Memory B cell (primary cell): Measurements from ENCODE around the gene GPR108.
"Not testable (repeated sequence)": the region's sequence is repeated elsewhere in the genome, so short reads cannot be mapped to it uniquely, and the experiment has no call there.

ENCODE experiments used
- ATAC-seq: fragments of 150-1000 bp; cut with Tn5 transposase; 2 replicates; pipeline ENCODE4 v1.10.0; 2021; ENCODE audit warnings: low read depth, mild to moderate bottlenecking, moderate library complexity
- DNase-seq, 2 donors: peaks; one replicate each; pipeline ENCODE4 v3.0.0; 2022; ENCODE audit warnings: low spot score in 2 of 2
- H3K27ac Mint-ChIP-seq: one replicate; pipeline ENCODE4 v1.8.0; 2022; ENCODE audit warnings: mild to moderate bottlenecking, moderate library complexity, mixed read lengths
- H3K27me3 Mint-ChIP-seq: one replicate; pipeline ENCODE4 v1.8.0; 2022; ENCODE audit warnings: mixed read lengths
- H3K36me3 Mint-ChIP-seq: one replicate; pipeline ENCODE4 v1.8.0; 2022; ENCODE audit warnings: mild to moderate bottlenecking, mixed read lengths
- H3K4me1 Mint-ChIP-seq: one replicate; pipeline ENCODE4 v1.8.0; 2022; ENCODE audit warnings: mixed read lengths
- H3K4me3 Mint-ChIP-seq: one replicate; pipeline ENCODE4 v1.8.0; 2022; ENCODE audit warnings: mild to moderate bottlenecking, moderate library complexity, mixed read lengths
- H3K9me3 Mint-ChIP-seq: one replicate; pipeline ENCODE4 v1.8.0; 2022; ENCODE audit warnings: mixed read lengths

Gene GPR108

DNA sequence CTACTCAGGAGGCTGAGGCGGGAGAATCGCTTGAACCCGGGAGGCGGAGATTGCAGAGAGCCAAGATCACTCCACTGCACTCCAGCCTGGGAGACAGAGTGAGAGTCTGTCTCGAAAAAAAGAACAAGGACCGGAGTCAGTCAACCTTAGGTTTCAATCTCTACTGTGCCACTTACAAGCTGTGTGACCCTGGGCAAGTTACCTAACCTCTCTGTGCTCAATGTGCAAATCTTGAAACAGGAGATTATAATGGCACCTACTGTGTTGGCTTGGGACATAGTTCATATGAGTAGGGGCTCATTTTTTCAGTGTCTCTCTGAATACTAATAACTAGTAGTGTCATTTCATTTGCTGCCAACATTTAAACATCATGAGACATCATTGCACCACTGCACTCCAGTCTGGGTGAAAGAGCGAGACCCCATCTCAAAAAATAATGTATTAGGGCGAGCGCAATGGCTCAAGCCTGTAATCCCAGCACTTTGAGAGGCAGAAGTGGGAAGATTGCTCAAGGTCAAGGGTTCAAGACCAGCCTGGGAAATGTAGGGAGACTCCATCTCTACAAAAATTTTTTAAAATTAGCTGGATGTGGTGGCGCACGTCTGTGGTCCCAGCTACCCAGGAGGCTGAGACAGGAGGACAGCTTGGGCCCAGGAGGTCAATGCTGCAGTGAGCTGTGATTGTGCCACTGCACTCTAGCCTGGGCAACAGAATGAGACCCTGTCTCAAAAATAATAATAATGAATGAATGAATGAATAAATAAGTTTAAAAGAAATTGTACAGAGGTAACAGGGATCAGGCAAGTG lies 22.4 kb downstream of the GPR108 start:
- no peak overlapping the region for H3K27ac Mint-ChIP-seq
- DNase-seq = no peak
- H3K36me3 Mint-ChIP-seq = peaks cover 6% of the 10 kb centered on the region
- H3K27me3 Mint-ChIP-seq = peaks cover 25% of the 10 kb centered on the region
- peaks cover 4% of the 10 kb centered on the region for H3K9me3 Mint-ChIP-seq
- no peak for ATAC-seq
- peaks cover 24% of the 10 kb centered on the region for H3K4me1 Mint-ChIP-seq
- H3K4me3 Mint-ChIP-seq = no peak overlapping the region

DNA sequence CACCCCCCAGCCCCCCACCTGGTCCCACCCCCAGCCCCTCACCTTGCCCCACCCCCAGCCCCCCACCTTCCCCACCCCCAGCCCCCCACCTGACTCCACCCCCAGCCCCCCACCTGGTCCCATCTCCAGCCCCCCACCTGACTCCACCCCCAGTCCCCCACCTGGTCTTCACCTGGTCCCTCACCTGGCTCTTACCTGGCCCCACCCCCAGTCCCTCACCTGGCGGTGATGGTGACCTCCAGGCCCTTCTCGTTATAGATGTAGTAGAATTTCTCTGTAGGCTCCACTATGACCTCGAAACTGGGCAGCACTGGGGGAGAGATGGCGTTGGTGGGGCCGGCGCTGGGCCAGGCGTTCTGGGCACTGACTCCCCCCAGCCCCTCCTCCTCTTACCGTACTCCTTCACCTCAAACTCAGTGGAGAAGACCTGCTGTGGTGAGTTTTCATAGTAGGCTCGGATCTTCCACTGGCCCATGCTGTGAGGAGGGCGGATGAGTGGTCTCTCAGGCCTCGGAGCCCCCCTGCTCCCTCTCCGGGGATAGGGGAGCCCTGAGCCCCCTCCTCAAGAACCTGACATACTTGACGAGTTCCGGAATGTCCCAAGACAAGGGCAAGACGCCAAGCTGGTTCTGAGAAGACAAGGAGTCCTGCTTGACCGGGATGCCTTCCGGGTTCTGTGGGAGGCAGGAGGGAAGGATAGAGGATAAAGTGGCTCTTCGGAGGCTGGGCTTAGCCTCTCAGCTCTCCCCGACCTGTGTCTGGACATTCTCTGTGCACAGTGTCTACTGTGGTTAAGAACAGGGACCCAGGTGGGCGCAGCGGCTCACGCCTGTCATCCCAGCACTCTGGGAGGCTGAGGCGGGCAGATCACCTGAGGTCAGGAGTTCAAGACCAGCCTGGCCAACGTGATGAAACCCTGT lies 23.3 kb downstream of the GPR108 start:
- Mint-ChIP-seq H3K4me3 (no peak overlapping the region), H3K9me3 (peaks cover 4% of the 10 kb centered on the region), H3K27me3 (peaks cover 32% of the 10 kb centered on the region), H3K27ac (no peak overlapping the region), H3K36me3 (peaks cover 8% of the 10 kb centered on the region), H3K4me1 (peaks cover 30% of the 10 kb centered on the region)
- ATAC-seq (no peak), DNase-seq (no peak)

DNA sequence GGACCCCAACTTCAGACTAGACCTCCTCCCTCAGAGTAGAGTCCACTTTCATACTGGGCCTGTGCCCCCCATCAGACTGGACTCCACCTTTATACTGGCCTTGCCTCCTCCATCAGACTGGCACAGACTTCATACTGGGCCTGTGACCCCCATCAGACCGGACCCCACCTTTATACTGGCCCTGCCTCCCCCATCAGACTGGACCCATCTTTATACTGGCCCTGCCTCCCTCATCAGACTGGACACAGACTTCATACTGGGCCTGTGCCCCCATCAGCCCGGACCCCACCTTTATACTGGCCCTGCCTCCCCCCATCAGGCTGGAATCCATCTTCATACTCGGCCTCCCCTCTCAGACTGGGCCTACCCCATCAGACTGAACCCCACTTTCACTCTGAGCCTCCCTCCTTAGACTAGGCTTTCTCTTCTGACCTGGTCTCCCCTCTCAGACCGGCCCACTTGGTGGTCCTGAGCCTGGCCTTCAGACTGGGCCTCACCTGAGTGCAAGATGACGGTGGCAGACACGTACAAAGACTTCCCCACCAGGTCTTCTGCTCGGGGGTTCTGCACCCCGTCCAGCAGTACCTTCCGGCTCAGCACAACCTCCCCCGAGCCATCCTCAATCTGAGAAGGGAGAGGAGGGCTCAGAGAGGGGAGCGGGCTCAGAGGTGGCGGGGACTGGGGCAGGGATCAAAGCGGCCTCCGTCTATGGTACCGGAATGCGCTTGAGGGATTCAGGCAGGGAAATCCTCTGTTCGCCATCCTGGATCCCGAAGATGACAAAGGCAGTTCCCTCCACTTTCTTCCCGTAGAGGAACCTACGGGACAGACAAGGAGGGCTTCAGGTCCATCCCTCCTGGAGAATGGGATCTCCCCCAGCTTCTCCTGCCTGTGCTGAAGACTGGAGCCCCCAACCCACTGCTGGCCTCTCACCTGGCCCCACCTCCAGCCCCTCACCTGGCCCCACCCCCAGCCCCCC lies 24.4 kb downstream of the GPR108 start:
- Mint-ChIP-seq H3K36me3 (peaks cover 8% of the 10 kb centered on the region), H3K27me3 (peaks cover 40% of the 10 kb centered on the region), H3K4me3 (no peak overlapping the region), H3K4me1 (peaks cover 30% of the 10 kb centered on the region), H3K27ac (no peak overlapping the region), H3K9me3 (peaks cover 4% of the 10 kb centered on the region)
- no peak for ATAC-seq
- no peak for DNase-seq

DNA sequence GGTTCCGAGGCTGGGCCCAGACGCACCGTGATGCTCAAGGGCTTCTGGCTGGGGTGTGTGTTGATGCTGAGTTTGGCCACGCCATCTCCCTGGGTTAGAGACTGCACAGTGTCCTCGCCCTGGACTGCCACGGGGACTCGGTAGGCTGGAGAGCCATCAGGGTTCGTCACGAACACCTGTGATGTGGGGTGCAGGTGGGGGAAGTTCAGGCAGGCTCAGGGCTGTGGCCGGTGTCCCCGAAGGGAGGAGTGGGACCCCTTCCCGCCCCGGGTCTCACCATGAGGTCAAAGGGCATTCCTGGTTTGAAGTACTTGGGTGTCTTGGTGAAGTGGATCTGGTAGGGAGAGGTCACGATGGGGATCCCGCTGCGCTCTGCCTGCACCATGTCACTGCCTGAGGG lies 25.1 kb downstream of the GPR108 start:
- Mint-ChIP-seq H3K36me3 (peaks cover 2% of the 10 kb centered on the region), H3K4me1 (peaks cover 23% of the 10 kb centered on the region), H3K27ac (no peak overlapping the region), H3K27me3 (peaks cover 36% of the 10 kb centered on the region), H3K4me3 (no peak overlapping the region), H3K9me3 (no peaks in the 10 kb centered on the region)
- no peak for ATAC-seq
- DNase-seq = no peak

DNA sequence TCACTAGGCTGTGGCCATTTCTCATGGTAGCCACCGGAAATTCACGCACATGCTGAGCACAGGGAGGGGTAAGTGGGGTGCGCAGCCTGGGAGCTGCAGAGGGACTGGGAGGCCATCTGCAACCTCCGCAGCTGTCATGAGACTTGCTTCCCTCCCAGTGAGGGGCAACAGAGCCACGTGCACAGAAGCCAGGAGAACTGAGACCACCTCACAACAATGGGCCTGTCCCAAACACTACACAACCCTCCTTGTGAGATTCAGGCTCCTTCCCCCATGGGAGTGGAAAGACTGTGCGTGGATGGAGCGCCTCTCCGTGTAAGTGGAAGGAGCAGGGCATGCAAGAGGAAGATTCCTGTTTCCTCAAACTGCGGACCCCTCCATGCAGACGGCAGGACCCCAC lies 25.8 kb downstream of the GPR108 start:
- ATAC-seq = no peak
- H3K9me3 Mint-ChIP-seq = no peaks in the 10 kb centered on the region
- H3K36me3 Mint-ChIP-seq = peaks cover 2% of the 10 kb centered on the region
- H3K4me3 Mint-ChIP-seq = no peak overlapping the region
- H3K27me3 Mint-ChIP-seq = peaks cover 34% of the 10 kb centered on the region
- peaks cover 19% of the 10 kb centered on the region for H3K4me1 Mint-ChIP-seq
- H3K27ac Mint-ChIP-seq = no peak overlapping the region
- DNase-seq = no peak

DNA sequence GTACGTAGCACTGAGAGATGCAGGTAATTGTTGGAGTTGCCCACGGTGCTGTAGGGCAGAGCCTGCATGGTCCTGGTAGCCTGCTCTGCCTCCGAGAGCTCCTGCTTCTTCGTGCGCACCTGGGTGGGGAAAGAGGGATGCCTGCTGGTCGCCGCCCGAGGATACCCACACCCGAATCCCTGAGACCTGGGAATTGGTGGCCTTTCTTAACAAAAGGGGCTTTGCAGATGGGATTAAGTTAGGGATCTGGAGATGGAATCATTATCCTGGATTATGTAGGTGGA lies 26.4 kb downstream of the GPR108 start:
- H3K27me3 Mint-ChIP-seq = peaks cover 33% of the 10 kb centered on the region
- H3K36me3 Mint-ChIP-seq = peaks cover 2% of the 10 kb centered on the region
- H3K4me1 Mint-ChIP-seq = peaks cover 18% of the 10 kb centered on the region
- H3K9me3 Mint-ChIP-seq = no peaks in the 10 kb centered on the region
- ATAC-seq (no peak), DNase-seq (no peak)
- no peak overlapping the region for H3K27ac Mint-ChIP-seq
- H3K4me3 Mint-ChIP-seq = no peak overlapping the region

DNA sequence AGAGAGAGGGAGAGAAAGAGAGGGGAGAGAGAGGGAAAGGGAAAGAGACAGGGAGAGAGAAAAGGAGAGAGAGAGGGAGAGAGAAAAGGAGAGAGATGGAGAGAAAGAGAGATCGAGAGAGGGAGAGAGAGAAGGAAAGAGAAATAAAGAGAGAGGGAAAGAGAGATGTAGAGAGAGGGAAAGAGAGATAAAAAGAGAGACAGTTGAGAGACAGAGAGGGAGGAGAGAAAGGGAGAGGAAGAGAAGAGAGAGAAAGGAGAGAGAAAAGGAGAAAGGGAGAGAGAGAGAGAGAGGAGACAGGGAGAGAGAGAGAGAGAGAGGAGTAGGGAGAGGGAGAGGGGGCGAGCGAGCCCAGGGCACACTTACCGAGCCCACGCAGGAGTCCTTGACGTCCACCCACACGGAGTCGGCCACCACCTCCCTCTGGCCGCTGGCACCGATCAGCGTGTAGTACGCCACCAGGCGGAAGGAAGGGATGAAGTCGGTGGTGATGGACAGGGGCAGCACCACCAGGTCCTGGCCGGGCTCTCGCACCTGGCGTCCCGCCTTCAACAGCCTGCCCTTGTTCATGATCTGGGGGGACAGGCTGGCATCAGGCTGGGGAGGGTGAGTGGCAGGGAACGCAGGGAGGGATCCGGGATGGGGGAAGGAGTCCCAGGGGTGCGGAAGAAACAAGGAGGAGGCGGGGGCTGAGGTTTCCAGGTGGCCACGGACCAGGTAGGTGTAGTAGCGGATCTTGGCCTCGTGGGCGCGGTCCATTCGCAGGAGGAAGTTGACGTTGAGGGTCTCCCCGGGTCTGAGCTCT lies 26.9 kb downstream of the GPR108 start:
- no peak for DNase-seq
- ATAC-seq = no peak

DNA sequence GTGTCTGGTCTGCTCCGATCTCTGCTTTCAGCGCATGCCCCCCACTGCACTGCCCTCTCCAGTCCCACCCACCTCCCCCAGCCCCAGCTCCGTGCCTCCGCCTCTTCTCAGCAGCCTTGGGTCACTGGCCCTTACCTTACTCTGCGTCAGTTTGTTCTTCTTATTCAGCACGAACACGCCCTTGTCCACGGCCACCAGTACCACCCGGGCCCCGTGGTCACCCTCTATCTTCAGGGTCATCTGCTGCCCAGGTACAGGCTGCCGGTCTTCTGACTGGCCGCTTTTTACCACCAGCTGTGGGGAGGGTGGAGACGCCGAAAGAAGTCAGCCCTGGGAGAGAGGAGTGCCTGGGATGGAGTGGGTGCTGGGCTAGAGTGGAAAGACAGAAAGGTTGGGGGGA lies 27.8 kb downstream of the GPR108 start:
- Mint-ChIP-seq H3K4me1 (peaks cover 18% of the 10 kb centered on the region), H3K4me3 (no peak overlapping the region), H3K9me3 (no peaks in the 10 kb centered on the region), H3K36me3 (peaks cover 2% of the 10 kb centered on the region), H3K27ac (no peak overlapping the region), H3K27me3 (peaks cover 33% of the 10 kb centered on the region)
- DNase-seq (no peak), ATAC-seq (no peak)

More for the DNA sequence above, 26.9 kb downstream of the GPR108 start:
- Mint-ChIP-seq H3K36me3 (peaks cover 2% of the 10 kb centered on the region), H3K4me3 (no peak overlapping the region), H3K9me3 (no peaks in the 10 kb centered on the region), H3K4me1 (peaks cover 18% of the 10 kb centered on the region), H3K27ac (peak overlapping the region; percentile 4), H3K27me3 (peaks cover 33% of the 10 kb centered on the region)

DNA sequence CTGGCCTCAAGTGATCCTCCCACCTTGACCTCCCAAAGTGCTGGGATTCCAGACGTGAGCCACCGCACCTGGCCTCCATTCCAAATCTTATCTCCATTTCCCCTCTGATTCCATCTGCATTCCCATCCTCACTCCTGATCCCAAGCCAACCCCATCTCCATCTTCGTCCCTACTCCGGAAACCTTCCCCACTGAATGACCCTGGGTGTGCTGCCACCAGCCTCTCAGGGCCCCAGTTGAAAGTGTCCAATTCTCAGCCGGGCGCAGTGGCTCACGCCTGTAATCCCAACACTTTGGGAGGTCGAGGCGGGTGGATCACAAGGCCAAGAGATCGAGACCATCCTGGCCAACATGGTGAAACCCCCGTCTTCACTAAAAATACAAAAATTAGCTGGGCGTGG lies 28.5 kb downstream of the GPR108 start:
- not testable (repeated sequence) for H3K27ac Mint-ChIP-seq, DNase-seq, H3K36me3 Mint-ChIP-seq, H3K9me3 Mint-ChIP-seq, ATAC-seq, H3K4me3 Mint-ChIP-seq
- peaks cover 33% of the 10 kb centered on the region for H3K27me3 Mint-ChIP-seq
- peaks cover 18% of the 10 kb centered on the region for H3K4me1 Mint-ChIP-seq

DNA sequence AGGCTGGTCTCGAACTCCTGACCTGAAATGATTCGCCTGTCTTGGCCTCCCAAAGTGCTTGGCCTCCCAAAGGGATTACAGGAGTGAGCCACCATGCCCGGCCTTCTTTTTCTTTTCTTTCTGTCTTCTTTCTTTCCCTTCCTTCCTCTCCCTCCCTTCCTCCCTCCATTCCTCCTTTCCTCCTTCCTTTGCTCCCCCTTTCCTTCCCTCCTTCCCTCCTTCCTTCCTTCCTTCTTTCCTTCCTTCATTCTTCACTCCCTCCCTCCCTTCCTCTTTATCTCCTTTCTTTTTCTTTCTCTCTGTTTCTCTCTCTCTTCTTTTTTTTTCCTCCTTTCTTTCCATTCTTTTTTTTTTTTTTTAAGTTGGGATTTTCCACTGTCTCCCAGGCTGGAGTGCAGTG lies 29.0 kb downstream of the GPR108 start:
- Mint-ChIP-seq H3K4me3 (no peak overlapping the region), H3K27me3 (peaks cover 33% of the 10 kb centered on the region), H3K27ac (no peak overlapping the region), H3K36me3 (peaks cover 2% of the 10 kb centered on the region), H3K4me1 (peaks cover 18% of the 10 kb centered on the region), H3K9me3 (no peaks in the 10 kb centered on the region)
- ATAC-seq (no peak), DNase-seq (no peak)

DNA sequence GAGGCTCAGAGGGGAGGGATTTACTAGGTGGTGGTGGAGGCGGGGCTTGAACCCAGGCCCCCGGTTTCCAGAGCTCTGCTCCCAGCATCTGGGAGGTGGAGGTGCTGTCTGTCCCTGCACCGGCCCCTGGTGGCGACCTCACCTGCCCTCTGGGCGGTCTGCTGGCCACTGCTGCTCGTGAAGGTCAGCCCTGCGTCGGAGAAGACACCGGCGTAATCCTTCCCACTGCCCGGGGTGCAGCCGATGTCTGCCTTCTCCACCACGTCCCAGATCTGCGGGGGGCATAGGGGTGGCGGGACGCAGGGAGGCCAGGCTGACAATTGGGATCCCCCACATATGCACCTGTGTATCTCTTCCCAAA lies 29.7 kb downstream of the GPR108 start:
- H3K27me3 Mint-ChIP-seq = peaks cover 30% of the 10 kb centered on the region
- H3K27ac Mint-ChIP-seq = no peak overlapping the region
- DNase-seq = no peak
- peaks cover 2% of the 10 kb centered on the region for H3K36me3 Mint-ChIP-seq
- no peaks in the 10 kb centered on the region for H3K9me3 Mint-ChIP-seq
- H3K4me1 Mint-ChIP-seq = peaks cover 18% of the 10 kb centered on the region
- H3K4me3 Mint-ChIP-seq = no peak overlapping the region
- ATAC-seq = no peak

DNA sequence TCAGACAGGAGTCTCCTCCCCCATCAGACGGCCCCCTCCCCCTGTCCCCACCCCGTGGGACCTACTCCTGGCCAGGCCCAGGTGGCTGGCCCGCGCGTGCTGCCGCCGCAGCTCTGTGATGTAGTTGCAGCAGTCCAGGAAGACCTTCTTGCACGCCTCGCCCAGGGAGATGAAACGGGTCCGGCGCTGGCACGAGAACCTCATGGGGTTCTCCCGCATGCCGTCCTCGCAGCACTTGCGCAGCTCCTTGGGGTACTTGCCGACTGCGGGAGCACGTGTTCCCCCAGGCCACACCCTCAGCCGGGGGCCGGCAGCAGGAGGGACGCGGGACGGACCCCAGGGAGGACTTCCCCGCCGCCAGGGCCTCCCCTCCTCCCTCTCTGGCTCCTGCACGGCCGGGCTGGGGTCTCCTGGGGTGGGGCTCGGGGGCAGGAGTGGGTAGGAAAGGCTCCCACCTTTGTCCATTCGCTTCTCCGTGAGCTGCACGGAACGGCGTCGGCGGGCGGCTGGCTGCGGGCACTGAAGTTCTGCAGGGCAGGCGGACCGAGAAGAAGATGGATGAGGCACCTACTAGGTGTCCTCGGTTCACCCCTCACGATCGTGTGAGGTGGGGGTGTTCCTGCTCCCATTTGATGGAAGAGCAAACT lies 30.2 kb downstream of the GPR108 start:
- peaks cover 18% of the 10 kb centered on the region for H3K4me1 Mint-ChIP-seq
- H3K27me3 Mint-ChIP-seq = peaks cover 28% of the 10 kb centered on the region
- ATAC-seq = no peak
- H3K9me3 Mint-ChIP-seq = no peaks in the 10 kb centered on the region
- peaks cover 2% of the 10 kb centered on the region for H3K36me3 Mint-ChIP-seq
- no peak overlapping the region for H3K27ac Mint-ChIP-seq
- no peak for DNase-seq
- H3K4me3 Mint-ChIP-seq = no peak overlapping the region

DNA sequence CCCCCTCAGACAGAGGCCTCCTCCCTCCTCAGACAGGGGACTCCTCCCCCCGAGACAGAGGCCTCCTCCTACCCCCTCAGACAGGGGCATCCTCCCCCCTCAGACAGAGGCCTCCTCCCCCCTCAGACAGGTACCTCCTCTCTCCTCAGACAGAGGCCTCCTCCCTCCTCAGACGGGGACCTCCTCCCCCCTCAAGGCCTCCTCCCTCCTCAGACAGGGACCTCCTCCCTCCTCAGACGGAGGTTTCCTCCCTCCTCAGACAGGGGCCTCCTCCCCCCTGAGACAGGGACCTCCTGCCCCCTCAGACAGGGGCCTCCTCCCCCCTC lies 30.8 kb downstream of the GPR108 start:
- H3K36me3 Mint-ChIP-seq = peaks cover 2% of the 10 kb centered on the region
- H3K4me3 Mint-ChIP-seq = no peak overlapping the region
- H3K4me1 Mint-ChIP-seq = peaks cover 18% of the 10 kb centered on the region
- ATAC-seq (no peak), DNase-seq (no peak)
- H3K9me3 Mint-ChIP-seq = no peaks in the 10 kb centered on the region
- H3K27ac Mint-ChIP-seq = no peak overlapping the region
- H3K27me3 Mint-ChIP-seq = peaks cover 26% of the 10 kb centered on the region
